Kidney (tissue), 14 donors: ENCODE measurements around the gene MYO1D. TPM values are rescaled to one million over a fixed set of nuclear protein-coding genes. Genes with fewer than 3 reads are reported as not detected.

Source experiments
- DNase-seq, 5 donors: peaks; one replicate each; pipeline ENCODE4 v3.0.0-alpha.2; 2013 to 2020
- FAIRE-seq: peaks from 2 replicates; lab custom pipeline; 2012; peaks lifted over from hg19 to GRCh38; lab: Jason Lieb, UNC
- H3K27ac ChIP-seq, 2 donors: one replicate each; pipeline ENCODE4 v1.7.0; 2013; ENCODE audit warnings: low read depth in 2 of 2, low read length in 2 of 2, inconsistent platforms in 1 of 2
- H3K27me3 ChIP-seq: one replicate; pipeline ENCODE4 v1.7.1; 2013; ENCODE audit warnings: low read length, inconsistent platforms; ENCODE audit not compliant: control insufficient read depth, insufficient read depth
- H3K36me3 ChIP-seq, 3 donors: one replicate each; pipeline versions ENCODE4 v1.7.0 to v1.7.1; 2013; ENCODE audit warnings: low read length in 3 of 3, control low read depth in 1 of 3, inconsistent platforms in 1 of 3; ENCODE audit not compliant: insufficient read depth in 3 of 3, control insufficient read depth in 2 of 3
- H3K4me1 ChIP-seq, 3 donors: one replicate each; pipeline versions ENCODE4 v1.7.0 to v1.7.1; 2013; ENCODE audit warnings: low read length in 3 of 3, inconsistent platforms in 1 of 3, low read depth in 1 of 3; ENCODE audit not compliant: control insufficient read depth in 2 of 3, insufficient read depth in 2 of 3
- H3K4me3 ChIP-seq, 3 donors: one replicate each; pipeline versions ENCODE4 v1.7.0 to v1.8.1; 2013; ENCODE audit warnings: low read length in 3 of 3, control low read depth in 1 of 3, inconsistent platforms in 1 of 3
- H3K9ac ChIP-seq, 3 donors: one replicate each; pipeline versions ENCODE4 v1.7.0 to v1.7.1; 2013; ENCODE audit warnings: low read length in 3 of 3, control low read depth in 1 of 3, inconsistent platforms in 1 of 3
- H3K9me3 ChIP-seq, 3 donors: one replicate each; pipeline versions ENCODE4 v1.7.0 to v1.7.1; 2013; ENCODE audit warnings: low read length in 3 of 3, control low read depth in 1 of 3, inconsistent platforms in 1 of 3; ENCODE audit not compliant: control insufficient read depth in 2 of 3, insufficient read depth in 1 of 3
- CTCF ChIP-seq: IDR thresholded peaks from 3 replicates; pipeline ENCODE4 v1.5.1; 2012; ENCODE audit warnings: mild to moderate bottlenecking, moderate library complexity, borderline replicate concordance; ENCODE audit not compliant: insufficient read depth; ENCODE audit errors: extremely low read depth
- intact Hi-C: fragments of 100-400 bp; cut with DNase I; formaldehyde crosslinking; loops from one replicate; pipeline ENCODE4 v1.11.1; 2022
- polyA plus RNA-seq: library from polyadenylated mRNA; stranded (reverse); fragments of 350-450 nt; fragmentation: Illumina TruSeq; extraction: RNeasy Lipid Tissue Mini Kit (QIAGEN cat#74804); gene quantifications from one replicate; pipeline ENCODE4 v1.2.3, GENCODE V29; 2014; ENCODE audit warnings: low read depth, low replicate concordance; ENCODE audit not compliant: insufficient read depth
- total RNA-seq: library from RNA; stranded (reverse); fragmentation: NEBNext Ultra II Directional; extraction: Animal tissue kit (Norgen Biotek cat#: 25700); gene quantifications from one replicate; pipeline ENCODE4 v1.2.1, GENCODE V29; 2021
- donor health status: control.
- donor health status: control.
- donor health status: control.
- donor health status: control.
- donor health status: control.
- donor health status: DM: yes; HTN: yes; CAD: no.
- donor health status: Normal renal cell carcinoma (clear cell type).

The MYO1D gene
- total and polyA plus RNA-seq, 2 donors from 2014 or later, result 21.1 to 99.9 TPM

GRCh38 chr17:32477220-32477619 is 399.7 kb downstream of the MYO1D start:
- Histone ChIP-seq H3K9me3 (no peaks in the 10 kb centered on the region), H3K9ac (no peak overlapping the region), H3K4me1 (no peaks in the 10 kb centered on the region), H3K27ac (no peak overlapping the region), H3K27me3 (no peaks in the 10 kb centered on the region), H3K4me3 (no peak overlapping the region), H3K36me3 (peaks cover 19 to 66% (median 58%) of the 10 kb centered on the region in 3 donors)
- no peak for TF ChIP-seq CTCF
- intact Hi-C loops, result no loop called here
- FAIRE-seq (no peak), DNase-seq (no peak)

GRCh38 chr17:32475258-32475657 is 401.7 kb downstream of the MYO1D start:
- no peak overlapping the region for H3K9ac ChIP-seq
- H3K9me3 ChIP-seq, result no peaks in the 10 kb centered on the region
- DNase-seq (no peak), FAIRE-seq (no peak)
- H3K36me3 ChIP-seq, result peaks cover 16 to 78% (median 70%) of the 10 kb centered on the region in 3 donors
- H3K4me3 ChIP-seq, result no peak overlapping the region
- no peaks in the 10 kb centered on the region for H3K27me3 ChIP-seq
- TF ChIP-seq CTCF, result no peak
- no peak overlapping the region for H3K27ac ChIP-seq
- H3K4me1 ChIP-seq, result no peaks in the 10 kb centered on the region
- intact Hi-C loops, result no loop called here

GRCh38 chr17:32471652-32472051 is 405.3 kb downstream of the MYO1D start:
- no peaks in the 10 kb centered on the region for H3K4me1 ChIP-seq
- intact Hi-C loops, result no loop called here
- no peak overlapping the region for H3K4me3 ChIP-seq
- H3K9ac ChIP-seq, result no peak overlapping the region
- H3K9me3 ChIP-seq, result no peaks in the 10 kb centered on the region
- no peak for TF ChIP-seq CTCF
- FAIRE-seq (no peak), DNase-seq (no peak)
- H3K27ac ChIP-seq, result no peak overlapping the region
- H3K27me3 ChIP-seq, result no peaks in the 10 kb centered on the region
- peaks cover 11 to 67% (median 54%) of the 10 kb centered on the region in 3 donors for H3K36me3 ChIP-seq

GRCh38 chr17:32470405-32471167 is 406.3 kb downstream of the MYO1D start:
- no peak for TF ChIP-seq CTCF
- DNase-seq (no peak), FAIRE-seq (no peak)
- Histone ChIP-seq H3K4me3 (no peak overlapping the region), H3K4me1 (no peaks in the 10 kb centered on the region), H3K36me3 (peaks cover 11 to 68% (median 48%) of the 10 kb centered on the region in 3 donors), H3K9me3 (no peaks in the 10 kb centered on the region), H3K9ac (no peak overlapping the region), H3K27me3 (no peaks in the 10 kb centered on the region), H3K27ac (no peak overlapping the region)
- intact Hi-C loops, result no loop called here
